SK-N-SH treated with all-trans-retinoic acid at 6 μM for 48 hours (cell line): ENCODE data around the gene JDP2.

Experiments used
- ATAC-seq: fragments of 200-7000 bp; cut with Tn5 transposase; 3 replicates; pipeline ENCODE4 v1.9.1; 2020; ENCODE audit warnings: mild to moderate bottlenecking, moderate library complexity
- ARNTL ChIP-seq: fragments of 450-650 bp; formaldehyde crosslinking; IDR thresholded peaks from 2 replicates; pipeline ENCODE4 v1.5.0; 2020; ENCODE audit warnings: low read depth, mild to moderate bottlenecking, moderate library complexity, borderline replicate concordance
- CREB5 ChIP-seq: fragments of 250-450 bp; sonication (Bioruptor Pico); IDR thresholded peaks from 2 replicates; pipeline ENCODE4 v1.5.1; 2020; ENCODE audit warnings: low read depth, mild to moderate bottlenecking, moderate library complexity
- CSDC2 ChIP-seq: fragments of 250-450 bp; sonication (Bioruptor Pico); IDR thresholded peaks from 2 replicates; pipeline ENCODE4 v1.5.0; 2020; ENCODE audit warnings: mild to moderate bottlenecking, moderate library complexity
- CSRNP3 ChIP-seq: fragments of 250-450 bp; sonication (Bioruptor Pico); IDR thresholded peaks from 2 replicates; pipeline ENCODE4 v1.5.1; 2021; ENCODE audit warnings: mild to moderate bottlenecking, moderate library complexity
- ESRRG ChIP-seq: fragments of 250-450 bp; sonication (Bioruptor Pico); IDR thresholded peaks from 2 replicates; pipeline ENCODE4 v1.6.1; 2021; ENCODE audit warnings: mild to moderate bottlenecking
- OSR1 ChIP-seq: fragments of 250-450 bp; sonication (Bioruptor Pico); IDR thresholded peaks from 2 replicates; pipeline ENCODE4 v1.8.0; 2022; ENCODE audit warnings: moderate library complexity, mild to moderate bottlenecking, inconsistent platforms
- POU6F1 ChIP-seq: fragments of 250-450 bp; sonication (Bioruptor Pico); IDR thresholded peaks from 2 replicates; pipeline ENCODE4 v1.8.0; 2021; ENCODE audit warnings: low read depth, mild to moderate bottlenecking, moderate library complexity, borderline replicate concordance
- PPARA ChIP-seq: fragments of 250-450 bp; sonication (Bioruptor Pico); IDR thresholded peaks from 2 replicates; pipeline ENCODE4 v1.5.0; 2020; ENCODE audit warnings: mild to moderate bottlenecking, borderline replicate concordance
- RARB ChIP-seq: fragments of 250-450 bp; sonication (Bioruptor Pico); IDR thresholded peaks from 2 replicates; pipeline ENCODE4 v1.8.0; 2021; ENCODE audit warnings: mild to moderate bottlenecking, moderate library complexity
- TOX ChIP-seq: fragments of 250-450 bp; sonication (Bioruptor Pico); IDR thresholded peaks from 2 replicates; pipeline ENCODE4 v1.8.0; 2021; ENCODE audit warnings: mild to moderate bottlenecking, moderate library complexity, borderline replicate concordance
- ZC3H10 ChIP-seq: fragments of 250-450 bp; sonication (Bioruptor Pico); IDR thresholded peaks from 2 replicates; pipeline ENCODE4 v1.5.1; 2021; ENCODE audit warnings: mild to moderate bottlenecking, moderate library complexity
- ZFP3 ChIP-seq: fragments of 250-450 bp; sonication (Bioruptor Pico); IDR thresholded peaks from 2 replicates; pipeline ENCODE4 v1.5.0; 2020; ENCODE audit warnings: mild to moderate bottlenecking, moderate library complexity
- ZFP30 ChIP-seq: fragments of 450-650 bp; formaldehyde crosslinking; IDR thresholded peaks from 2 replicates; pipeline ENCODE4 v1.5.0; 2022; ENCODE audit warnings: mild to moderate bottlenecking, moderate library complexity
- ZNF70 ChIP-seq: fragments of 450-650 bp; formaldehyde crosslinking; IDR thresholded peaks from 2 replicates; pipeline ENCODE4 v1.5.0; 2020; ENCODE audit warnings: mild to moderate bottlenecking, moderate library complexity
- ZNF8 ChIP-seq: fragments of 450-650 bp; formaldehyde crosslinking; IDR thresholded peaks from 2 replicates; pipeline ENCODE4 v1.5.0; 2020; ENCODE audit warnings: mild to moderate bottlenecking, moderate library complexity
- TF ChIP-seq, protein P1 (sequence below): fragments of 250-450 bp; sonication (Bioruptor Pico); IDR thresholded peaks from 2 replicates; pipeline ENCODE4 v1.5.0; 2020; ENCODE audit warnings: mild to moderate bottlenecking, moderate library complexity

JDP2 gene

GRCh38 chr14:75389679-75390078, 38.1 kb upstream of the JDP2 start (continued):
- no peak for TF ChIP-seq POU6F1

DNA sequence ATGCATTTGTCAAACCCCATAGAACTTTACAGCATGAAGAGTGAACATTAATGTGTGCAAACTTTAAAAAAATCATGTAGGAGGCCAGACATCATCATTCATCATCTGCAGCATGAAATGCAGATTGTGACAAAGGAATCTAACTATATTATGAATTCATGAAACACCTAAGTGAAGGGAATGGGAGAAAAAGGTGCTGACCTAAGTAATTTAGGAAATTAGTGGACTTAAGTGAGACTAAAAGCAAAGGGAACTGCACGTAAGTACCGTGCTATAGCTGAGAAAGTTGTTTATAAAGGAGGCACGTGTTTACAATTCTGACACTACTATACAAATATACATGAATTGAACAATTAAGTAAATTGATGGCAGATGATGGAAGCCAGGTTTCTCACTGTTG, 37.6 kb upstream of the JDP2 start:
- TF ChIP-seq POU6F1 (no peak), CREB5 (no peak), CSDC2 (CRISPR knock-in tag) (no peak)
- no peak for ATAC-seq

DNA sequence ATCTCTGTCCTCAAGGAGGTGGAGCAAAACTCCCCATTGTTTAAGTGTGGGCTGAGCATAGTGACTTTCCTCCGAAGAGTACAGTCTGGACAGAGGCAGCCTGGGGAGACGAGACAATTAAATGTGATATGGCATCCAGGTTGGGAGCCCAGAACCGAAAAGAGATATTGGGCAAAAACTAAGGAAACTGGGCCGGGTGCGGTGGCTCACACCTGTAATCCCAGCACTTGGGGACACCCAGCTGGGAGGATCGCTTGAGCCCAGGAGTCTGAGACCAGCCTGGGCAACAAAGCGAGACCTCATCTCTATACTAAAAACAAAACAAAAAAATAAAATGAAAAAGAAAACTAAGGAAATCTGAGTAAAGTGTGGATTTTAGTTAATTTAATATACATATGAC, 35.9 kb upstream of the JDP2 start:
- TF ChIP-seq OSR1 (CRISPR knock-in tag) = no peak
- TF ChIP-seq CSDC2 (CRISPR knock-in tag) = no peak
- TF ChIP-seq RARB (CRISPR knock-in tag) = no peak
- TF ChIP-seq CSRNP3 = no peak
- TF ChIP-seq ZFP30 = no peak
- no peak for TF ChIP-seq ZFP3 (CRISPR knock-in tag)
- no peak for TF ChIP-seq ZC3H10 (CRISPR knock-in tag)
- no peak for TF ChIP-seq ZNF8 (CRISPR knock-in tag)
- ATAC-seq = no peak

DNA sequence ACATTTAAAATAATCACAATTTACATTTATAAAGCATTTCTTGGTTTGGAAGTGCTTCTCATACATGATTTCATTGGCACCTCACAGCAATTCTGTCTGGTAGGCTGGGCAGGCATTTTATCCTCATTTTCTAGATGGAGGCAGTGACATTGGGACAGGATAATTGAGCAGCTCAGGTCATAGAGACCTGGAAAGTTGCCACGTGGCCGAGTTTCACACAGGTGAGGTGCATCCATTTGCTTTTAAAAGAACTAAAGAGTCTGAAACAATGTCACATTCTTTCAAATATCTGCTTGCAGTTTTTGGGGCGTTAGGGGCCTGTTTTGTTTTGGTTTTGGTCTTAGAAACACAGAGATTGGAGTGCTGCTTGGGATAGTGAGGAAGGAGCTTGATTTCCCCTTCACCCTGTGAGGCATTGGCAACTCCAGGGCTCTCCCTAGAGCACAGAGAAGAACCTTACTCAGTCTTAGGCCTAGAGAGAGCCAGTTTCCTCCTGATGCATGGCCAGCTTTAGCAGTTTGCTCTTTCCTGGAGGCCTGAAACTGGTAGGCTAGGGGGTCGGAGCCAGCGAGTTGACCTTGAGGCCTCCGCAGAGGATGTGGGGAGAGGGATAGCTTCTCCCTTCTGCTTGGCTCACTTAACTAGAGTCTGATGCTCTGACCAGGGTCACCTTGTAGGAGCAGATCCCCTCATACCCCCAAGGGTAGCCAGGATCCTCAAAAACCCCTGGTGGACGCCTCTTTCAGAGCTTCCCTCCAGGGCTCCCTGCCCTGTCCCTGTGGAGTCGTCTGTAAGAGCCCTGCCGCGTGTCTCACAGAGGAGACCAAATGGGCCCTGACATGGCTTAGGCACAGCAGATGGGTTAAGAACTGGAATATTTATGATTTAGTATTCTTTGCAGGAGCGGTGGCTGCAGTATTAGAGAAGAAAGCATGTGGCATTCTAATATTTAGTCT, 34.9 kb upstream of the JDP2 start:
- no peak; the same call in 2 of the 3 replicates for ATAC-seq
- TF ChIP-seq ZFP30 (no peak), CREB5 (no peak), ZC3H10 (CRISPR knock-in tag) (no peak), ARNTL (no peak), ZNF8 (CRISPR knock-in tag) (no peak), ESRRG (CRISPR knock-in tag) (no peak), ZNF70 (no peak), TOX (CRISPR knock-in tag) (no peak), CSDC2 (CRISPR knock-in tag) (no peak), PPARA (CRISPR knock-in tag) (no peak)
- TF ChIP-seq, protein P1, sequence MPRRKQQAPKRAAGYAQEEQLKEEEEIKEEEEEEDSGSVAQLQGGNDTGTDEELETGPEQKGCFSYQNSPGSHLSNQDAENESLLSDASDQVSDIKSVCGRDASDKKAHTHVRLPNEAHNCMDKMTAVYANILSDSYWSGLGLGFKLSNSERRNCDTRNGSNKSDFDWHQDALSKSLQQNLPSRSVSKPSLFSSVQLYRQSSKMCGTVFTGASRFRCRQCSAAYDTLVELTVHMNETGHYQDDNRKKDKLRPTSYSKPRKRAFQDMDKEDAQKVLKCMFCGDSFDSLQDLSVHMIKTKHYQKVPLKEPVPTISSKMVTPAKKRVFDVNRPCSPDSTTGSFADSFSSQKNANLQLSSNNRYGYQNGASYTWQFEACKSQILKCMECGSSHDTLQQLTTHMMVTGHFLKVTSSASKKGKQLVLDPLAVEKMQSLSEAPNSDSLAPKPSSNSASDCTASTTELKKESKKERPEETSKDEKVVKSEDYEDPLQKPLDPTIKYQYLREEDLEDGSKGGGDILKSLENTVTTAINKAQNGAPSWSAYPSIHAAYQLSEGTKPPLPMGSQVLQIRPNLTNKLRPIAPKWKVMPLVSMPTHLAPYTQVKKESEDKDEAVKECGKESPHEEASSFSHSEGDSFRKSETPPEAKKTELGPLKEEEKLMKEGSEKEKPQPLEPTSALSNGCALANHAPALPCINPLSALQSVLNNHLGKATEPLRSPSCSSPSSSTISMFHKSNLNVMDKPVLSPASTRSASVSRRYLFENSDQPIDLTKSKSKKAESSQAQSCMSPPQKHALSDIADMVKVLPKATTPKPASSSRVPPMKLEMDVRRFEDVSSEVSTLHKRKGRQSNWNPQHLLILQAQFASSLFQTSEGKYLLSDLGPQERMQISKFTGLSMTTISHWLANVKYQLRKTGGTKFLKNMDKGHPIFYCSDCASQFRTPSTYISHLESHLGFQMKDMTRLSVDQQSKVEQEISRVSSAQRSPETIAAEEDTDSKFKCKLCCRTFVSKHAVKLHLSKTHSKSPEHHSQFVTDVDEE (CRISPR knock-in tag) = no peak
- TF ChIP-seq, all 23 proteins: peak for 0
